CD4-positive, alpha-beta T cell treated with Interleukin-4 for 4 hours (primary cell): ENCODE measurements around the gene EVX2.
A peak's percentile ranks its signal among the peaks of the same experiment; 100 is the strongest.

Experiments used
- DNase-seq: peaks from one replicate; pipeline ENCODE4 v3.0.0-alpha.2; 2020

Gene EVX2

GRCh38 chr2:176083796-176084261 lies at the start of gene EVX2:
EVX2 (minus strand) TSS chr2:176083962; CDS start chr2:176083776, 186 bp downstream.
- DNase-seq, result no peak

DNA sequence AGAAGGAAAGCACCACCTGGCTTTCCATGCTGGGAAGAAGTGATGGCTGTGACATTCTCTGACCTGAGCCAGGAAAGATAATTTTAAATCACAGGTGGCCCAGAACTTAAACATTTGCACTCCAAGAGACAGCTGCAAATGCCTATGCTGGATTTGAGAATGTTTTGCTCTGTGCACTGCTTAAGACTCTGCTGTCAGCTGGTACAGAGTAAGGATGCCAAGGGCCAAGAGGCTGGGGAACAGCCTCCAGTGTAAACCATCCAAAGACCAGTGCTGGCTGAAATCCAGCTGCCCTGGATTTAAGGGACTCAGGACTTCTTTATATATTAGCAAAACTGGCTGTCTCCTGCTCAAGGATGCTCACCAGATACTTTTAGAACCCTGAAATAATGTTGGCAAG lies 49.6 kb upstream of the EVX2 start:
- no peak for DNase-seq

DNA sequence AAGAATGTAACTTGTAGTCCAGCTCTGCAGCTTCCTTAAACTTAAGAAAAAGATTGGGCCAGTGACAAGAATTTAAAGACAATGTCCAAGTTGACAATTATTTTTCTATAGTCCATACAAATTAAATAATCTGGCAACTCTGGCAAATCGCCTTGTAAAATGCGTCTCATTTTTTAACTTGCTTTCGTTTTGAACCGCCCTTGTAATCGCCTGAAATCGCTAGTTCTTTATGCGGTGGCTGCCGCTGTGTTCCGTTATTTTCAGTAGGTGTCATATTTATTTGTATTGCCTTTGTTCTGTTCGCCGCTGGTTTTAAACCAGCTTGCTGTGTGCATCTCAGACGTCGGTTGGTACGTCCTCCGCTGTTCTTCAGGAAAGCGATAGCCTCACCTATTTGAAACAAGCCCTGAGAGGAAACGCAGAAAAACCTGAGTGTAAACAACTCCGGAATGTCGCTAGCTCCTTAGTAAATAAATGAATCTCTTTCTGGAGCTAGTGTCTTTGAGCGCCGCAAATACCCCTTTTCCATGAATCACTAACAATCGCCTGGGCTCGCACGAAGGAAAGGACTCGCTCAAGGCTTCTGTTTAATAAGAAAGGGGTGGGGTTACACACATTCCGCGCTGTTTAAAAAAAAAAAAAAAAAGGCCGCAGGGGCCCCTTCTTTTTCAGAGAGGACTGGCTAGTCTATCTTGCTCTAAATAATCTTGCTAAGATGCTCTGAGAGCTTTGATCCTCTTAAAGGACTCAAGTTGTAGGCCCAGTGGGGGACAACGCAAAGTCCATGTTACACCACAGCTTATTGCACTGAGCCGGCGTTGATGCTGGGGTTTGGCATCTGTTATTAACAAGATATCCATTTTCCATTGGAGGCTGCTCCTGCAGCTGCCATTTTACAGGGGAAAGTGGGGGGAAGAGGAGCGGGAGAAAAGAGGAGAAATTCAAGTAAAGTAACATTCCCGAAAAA lies 48.7 kb upstream of the EVX2 start:
- peak; percentile 2 for DNase-seq

- no peak for DNase-seq
These were observed 48.0 kb upstream of the EVX2 start for GRCh38 chr2:176131848-176132158.

- DNase-seq, result no peak
These were observed 47.4 kb upstream of the EVX2 start for GRCh38 chr2:176130957-176131847.

DNA sequence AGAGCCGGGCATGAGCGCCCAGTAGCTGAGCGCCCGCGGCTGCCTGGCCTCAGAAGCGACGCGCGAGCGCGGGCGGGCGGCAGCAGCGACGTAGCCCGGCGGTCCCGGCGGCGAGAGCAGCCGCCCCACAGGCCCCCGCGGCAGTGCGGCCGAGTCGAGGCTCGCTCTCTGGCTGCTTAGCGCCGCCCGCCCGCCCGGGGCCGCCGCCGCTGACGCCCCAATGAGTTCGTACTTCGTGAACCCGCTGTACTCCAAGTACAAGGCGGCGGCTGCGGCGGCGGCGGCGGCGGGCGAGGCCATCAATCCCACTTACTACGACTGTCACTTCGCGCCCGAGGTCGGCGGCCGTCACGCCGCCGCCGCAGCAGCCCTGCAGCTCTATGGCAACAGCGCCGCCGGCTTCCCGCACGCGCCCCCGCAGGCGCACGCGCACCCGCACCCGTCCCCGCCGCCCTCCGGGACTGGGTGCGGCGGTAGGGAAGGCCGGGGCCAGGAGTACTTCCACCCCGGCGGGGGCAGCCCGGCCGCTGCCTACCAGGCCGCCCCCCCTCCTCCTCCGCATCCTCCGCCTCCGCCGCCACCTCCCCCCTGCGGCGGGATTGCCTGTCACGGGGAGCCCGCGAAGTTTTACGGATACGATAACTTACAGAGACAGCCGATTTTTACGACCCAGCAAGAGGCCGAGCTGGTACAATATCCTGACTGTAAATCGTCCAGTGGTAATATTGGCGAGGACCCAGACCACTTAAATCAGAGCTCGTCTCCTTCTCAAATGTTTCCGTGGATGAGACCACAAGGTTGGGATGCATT lies 46.6 kb upstream of the EVX2 start:
- DNase-seq, result no peak

GRCh38 chr2:176129813-176130146 lies 46.0 kb upstream of the EVX2 start:
- DNase-seq, result no peak

- DNase-seq, result no peak
These were observed 45.4 kb upstream of the EVX2 start, which contains the start of gene HOXD8 for GRCh38 chr2:176128982-176129796. HOXD8 (plus strand) TSS chr2:176129705; CDS start chr2:176130367, 662 bp downstream.

DNA sequence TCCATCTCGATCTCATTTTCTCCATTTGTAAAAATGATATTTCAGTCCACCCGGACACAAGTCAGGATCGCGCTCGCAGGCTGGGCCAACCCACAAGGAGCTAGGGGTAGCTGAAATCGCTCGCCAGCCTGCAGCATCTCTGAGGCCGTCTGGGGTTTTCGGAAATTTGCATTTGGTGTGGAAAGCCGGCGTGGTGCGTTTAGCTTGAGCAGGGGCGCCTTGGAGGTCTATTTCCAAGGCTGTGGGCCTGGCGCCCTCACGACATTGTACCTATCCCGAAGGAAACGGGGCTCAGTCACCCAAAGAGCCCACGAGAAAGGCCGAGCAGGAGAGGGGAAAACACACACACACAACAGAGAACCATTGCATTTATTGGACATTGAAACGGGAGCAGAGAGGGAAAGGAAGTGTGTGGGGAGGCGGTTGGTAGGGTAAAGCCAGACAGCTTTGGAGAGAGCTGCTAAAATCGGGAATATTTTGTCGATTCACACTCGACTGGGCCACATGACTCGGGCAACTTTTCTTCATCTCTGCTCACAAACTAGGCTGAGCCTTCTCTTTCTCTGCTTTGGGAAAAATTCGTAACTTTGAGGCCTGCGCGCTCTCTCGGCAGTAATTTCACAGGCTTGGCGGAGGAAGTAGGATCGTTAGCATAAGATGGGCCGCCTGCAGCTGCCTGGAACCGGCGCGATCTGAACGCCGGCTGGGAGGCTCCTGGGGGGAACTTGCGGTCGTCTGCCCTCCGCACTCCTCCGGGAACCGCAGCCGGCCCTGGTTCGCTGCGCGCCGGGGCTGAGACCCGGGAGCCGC lies 44.6 kb upstream of the EVX2 start:
- no peak for DNase-seq

DNA sequence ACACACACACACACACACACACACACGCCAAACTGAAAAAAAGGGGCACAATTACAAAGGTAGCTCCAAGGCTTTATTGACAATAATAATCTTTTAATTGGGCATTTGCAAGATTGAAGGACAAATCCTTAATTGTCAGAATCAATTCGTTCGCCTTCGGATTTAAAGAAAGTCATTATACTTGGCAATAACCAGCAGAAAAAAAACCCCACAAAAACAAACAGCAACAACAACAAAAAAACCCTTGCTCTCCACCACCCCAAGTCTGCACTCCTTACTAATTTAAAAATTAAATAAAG lies 44.0 kb upstream of the EVX2 start:
- no peak for DNase-seq

DNA sequence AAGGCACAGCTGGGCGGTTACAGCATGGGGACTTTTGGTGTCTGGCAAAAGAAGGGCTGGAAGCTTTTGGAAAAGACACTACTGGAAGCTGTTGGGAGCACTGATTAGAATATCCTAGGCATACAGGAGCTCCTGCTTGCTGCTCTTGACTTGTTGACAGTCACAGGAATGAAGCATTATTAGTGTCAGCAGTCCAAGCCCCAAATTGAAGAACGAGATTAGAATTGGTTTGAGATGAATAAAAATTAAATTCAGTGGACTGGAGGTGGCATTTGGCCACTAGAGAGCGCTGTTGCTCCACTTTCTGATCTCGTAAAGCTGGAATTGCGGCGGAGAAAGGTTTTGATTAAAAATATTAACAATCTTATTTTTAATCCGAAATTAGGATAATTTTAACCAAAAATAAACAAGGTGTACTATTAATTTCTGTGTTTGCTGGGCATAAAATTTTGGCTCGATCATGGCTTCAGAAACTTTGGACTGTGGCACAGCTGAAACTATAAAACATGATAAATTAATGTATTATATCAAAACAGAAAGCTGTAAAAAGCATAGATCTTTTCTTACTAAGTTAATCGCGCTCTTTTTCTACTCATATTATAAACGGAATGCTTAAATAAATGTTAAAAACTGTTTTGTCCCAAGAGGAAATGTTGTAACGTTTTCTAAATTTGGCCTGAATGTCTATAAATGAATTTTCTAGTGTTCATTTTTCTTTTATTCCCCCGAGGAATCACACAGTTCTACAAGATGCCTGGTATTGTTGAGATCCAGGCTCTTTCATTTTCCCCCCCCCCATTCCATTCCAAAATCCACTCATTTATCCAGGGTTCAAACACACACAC lies 43.4 kb upstream of the EVX2 start:
- peak; percentile 59 for DNase-seq

GRCh38 chr2:176125772-176126054 lies 42.0 kb upstream of the EVX2 start:
- no peak for DNase-seq

DNA sequence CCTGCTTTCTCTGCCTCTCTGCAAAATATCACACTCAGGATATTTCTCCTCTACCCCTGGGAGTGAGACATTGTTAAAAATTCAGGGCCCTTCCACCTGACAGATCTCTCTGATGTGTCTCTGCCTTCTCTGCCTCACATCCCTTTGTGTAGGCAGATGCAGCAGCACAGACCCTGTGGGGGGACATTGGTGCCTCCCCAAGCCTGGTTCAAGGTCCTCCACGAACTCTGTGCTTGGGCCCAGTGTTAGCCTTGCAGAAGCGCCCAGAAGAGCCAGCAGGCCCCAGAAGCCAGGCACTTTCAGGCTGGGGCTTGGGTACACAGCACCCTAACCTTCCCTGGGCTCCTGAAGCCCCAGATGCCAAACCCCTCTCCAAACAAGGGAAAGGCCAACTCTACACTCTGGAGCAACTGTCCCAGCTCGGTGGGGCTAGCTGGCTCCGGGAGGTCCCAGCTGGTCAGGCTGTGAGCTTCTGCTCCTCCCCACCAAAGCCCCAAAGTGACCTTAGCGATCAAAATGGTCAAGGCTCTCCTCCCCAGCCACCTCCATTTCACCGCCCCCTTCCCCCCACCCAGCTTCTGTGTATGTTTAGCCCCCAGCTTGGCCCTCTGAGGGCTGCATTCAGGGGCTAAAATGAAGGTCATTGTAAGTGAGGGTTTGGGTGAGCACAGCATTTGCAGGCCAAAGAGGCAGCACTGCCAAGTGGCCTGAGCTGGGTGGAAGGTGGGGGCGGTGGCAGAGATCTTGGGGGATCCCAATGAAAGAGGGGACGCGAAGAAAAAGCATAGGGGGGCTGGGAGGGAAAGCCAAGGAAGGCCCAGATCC lies 41.4 kb upstream of the EVX2 start:
- no peak for DNase-seq

DNA sequence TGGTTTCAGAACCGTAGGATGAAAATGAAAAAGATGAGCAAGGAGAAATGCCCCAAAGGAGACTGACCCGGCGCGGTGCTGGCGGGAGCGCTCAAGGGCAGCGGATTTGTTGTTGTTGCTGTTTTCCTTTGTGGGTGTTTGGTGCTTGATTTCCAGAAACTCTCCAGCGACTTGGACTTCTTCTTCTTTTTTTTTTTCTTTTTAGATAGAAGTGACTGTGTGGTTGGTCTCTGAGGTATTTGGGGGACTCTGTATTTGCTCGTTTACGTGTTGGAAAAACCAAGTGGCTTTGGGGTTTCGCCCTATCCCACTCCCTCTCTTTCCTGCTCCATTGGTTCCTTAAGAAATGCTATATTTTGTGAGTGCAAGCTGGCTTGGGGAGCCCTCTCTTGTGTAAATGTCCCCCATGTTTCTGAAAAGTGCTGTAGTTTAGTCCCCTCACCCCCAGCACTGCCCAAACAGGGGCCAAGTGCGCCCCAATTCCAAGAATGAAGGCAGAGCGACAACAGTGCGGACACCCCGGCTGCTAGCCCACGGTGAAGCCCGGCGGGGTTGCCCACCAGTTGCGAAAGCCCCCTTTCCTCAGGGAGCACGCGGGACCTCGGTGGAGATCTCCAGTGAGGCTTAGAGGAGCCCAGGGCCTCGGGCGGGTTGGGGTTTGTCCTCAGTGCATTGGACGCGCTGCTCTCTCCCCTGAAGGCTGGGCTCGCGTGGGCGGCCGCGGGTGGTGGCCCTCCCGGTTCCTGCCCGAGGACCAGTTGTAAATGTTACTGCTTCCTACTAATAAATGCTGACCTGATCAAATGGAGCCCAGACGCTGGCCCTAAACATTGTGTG lies 40.6 kb upstream of the EVX2 start:
- DNase-seq, result no peak

DNA sequence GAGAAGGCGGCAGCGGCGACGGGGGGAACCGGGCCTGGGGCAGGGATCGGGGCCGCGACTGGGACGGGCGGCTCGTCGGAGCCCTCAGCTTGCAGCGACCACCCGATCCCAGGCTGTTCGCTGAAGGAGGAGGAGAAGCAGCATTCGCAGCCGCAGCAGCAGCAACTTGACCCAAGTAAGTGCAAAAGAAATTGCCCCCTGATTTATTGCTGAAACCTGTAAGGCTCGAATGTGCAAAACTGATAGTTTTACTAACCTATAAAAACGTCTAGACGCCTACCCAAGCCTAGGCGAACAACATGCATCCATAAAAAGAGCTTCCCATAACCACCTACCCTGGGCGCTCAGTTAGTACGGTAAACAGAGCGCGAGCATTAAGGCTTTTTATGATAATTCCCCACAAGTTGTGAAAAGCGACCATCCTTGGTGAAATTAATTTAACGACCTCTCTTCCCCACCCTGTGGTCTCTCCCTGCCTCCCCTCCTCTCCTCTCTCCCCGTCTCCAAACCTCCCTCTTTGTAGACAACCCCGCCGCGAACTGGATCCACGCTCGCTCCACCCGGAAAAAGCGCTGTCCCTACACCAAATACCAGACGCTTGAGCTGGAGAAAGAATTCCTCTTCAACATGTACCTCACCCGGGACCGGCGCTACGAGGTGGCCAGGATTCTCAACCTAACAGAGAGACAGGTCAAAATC lies 39.8 kb upstream of the EVX2 start:
- DNase-seq, result no peak

DNA sequence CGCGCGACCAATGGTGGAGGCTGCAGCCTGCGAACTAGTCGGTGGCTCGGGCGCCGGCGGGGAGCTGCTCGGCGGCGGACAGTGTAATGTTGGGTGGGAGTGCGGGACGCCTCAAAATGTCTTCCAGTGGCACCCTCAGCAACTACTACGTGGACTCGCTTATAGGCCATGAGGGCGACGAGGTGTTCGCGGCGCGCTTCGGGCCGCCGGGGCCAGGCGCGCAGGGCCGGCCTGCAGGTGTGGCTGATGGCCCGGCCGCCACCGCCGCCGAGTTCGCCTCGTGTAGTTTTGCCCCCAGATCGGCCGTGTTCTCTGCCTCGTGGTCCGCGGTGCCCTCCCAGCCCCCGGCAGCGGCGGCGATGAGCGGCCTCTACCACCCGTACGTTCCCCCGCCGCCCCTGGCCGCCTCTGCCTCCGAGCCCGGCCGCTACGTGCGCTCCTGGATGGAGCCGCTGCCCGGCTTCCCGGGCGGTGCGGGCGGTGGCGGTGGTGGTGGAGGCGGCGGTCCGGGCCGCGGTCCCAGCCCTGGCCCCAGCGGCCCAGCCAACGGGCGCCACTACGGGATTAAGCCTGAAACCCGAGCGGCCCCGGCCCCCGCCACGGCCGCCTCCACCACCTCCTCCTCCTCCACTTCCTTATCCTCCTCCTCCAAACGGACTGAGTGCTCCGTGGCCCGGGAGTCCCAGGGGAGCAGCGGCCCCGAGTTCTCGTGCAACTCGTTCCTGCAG lies 39.1 kb upstream of the EVX2 start, which contains the start of gene HOXD9:
TSS of gene HOXD9 (plus strand) at position 37 of the 728 bp plus-strand sequence. CDS start at position 87, 50 bp downstream.
- no peak for DNase-seq

GRCh38 chr2:176122052-176122682 lies 38.4 kb upstream of the EVX2 start:
- no peak for DNase-seq
